Naive B cell (primary cell): ENCODE measurements around the gene SLIT1. TPM values are rescaled to one million over a fixed set of nuclear protein-coding genes. Genes with fewer than 3 reads are reported as not detected.

Experiments
- ATAC-seq, 2 donors: fragments of 150-1000 bp; cut with Tn5 transposase; 2 replicates each; pipeline ENCODE4 v1.10.0; 2021; ENCODE audit warnings: low read depth in 2 of 2, mild to moderate bottlenecking in 2 of 2, moderate library complexity in 2 of 2
- DNase-seq: peaks from one replicate; pipeline ENCODE4 v3.0.0; 2022
- H3K27ac Mint-ChIP-seq, 6 donors: one replicate each; pipeline ENCODE4 v1.8.0; 2020 to 2022; ENCODE audit warnings: mild to moderate bottlenecking in 6 of 6, mixed read lengths in 6 of 6, moderate library complexity in 5 of 6, inconsistent platforms in 2 of 6
- H3K27me3 Mint-ChIP-seq, 3 donors: one replicate each; pipeline ENCODE4 v1.8.0; 2021 to 2022; ENCODE audit warnings: mixed read lengths in 3 of 3, mild to moderate bottlenecking in 1 of 3
- H3K36me3 Mint-ChIP-seq, 2 donors: one replicate each; pipeline ENCODE4 v1.8.0; 2020 to 2022; ENCODE audit warnings: mixed read lengths in 2 of 2, inconsistent platforms in 1 of 2, mild to moderate bottlenecking in 1 of 2
- H3K4me1 Mint-ChIP-seq, 3 donors: one replicate each; pipeline ENCODE4 v1.8.0; 2020 to 2022; ENCODE audit warnings: mixed read lengths in 3 of 3, inconsistent platforms in 1 of 3, mild to moderate bottlenecking in 1 of 3, moderate library complexity in 1 of 3
- H3K4me3 Mint-ChIP-seq, 8 donors: one replicate each; pipeline ENCODE4 v1.8.0; 2020 to 2022; ENCODE audit warnings: mild to moderate bottlenecking in 8 of 8, mixed read lengths in 8 of 8, moderate library complexity in 8 of 8, inconsistent platforms in 2 of 8
- H3K9me3 Mint-ChIP-seq, 7 donors: one replicate each; pipeline ENCODE4 v1.8.0; 2020 to 2022; ENCODE audit warnings: mixed read lengths in 7 of 7, mild to moderate bottlenecking in 5 of 7, inconsistent platforms in 2 of 7, moderate library complexity in 1 of 7
- polyA plus RNA-seq, 6 donors: library from polyadenylated mRNA; unstranded; fragments of 300-500 nt; fragmentation: Illumina TruSeq; gene quantifications; one replicate each; pipeline ENCODE4 v1.2.3, GENCODE V29; 2021; ENCODE audit warnings: low read depth in 6 of 6

SLIT1 gene
- polyA plus RNA-seq, 6 donors from 2014 or later, result 0.07 to 0.08 TPM; not detected in 4

DNA sequence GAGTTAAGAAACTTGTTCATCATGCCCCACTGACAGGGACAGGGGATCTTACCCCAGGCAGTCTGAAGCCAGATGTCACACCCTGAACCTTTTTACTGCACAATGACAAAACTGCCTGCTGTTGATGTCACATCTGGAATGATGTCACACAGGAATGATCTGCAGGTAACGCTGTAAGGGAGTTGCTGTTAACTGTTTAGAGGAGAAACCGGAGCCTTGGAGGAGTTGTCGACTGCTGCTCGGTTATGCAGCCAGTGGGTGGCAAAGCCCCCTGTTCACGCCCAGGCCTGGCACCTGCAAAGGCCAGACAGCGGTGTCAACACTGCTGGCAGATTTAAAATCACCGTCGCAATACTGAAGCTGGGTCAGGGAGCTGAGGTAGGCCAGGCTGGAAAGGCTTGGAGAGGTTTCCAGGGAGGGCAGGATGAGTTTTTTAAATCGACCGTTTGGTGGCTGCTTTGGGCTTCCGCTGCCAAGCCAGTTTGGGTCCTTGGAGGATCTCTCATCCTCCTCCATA lies 10.0 kb upstream of the SLIT1 start:
- Mint-ChIP-seq H3K27ac (peak overlapping the region in 2 of 6 donors; percentile 1 to 56), H3K36me3 (no peaks in the 10 kb centered on the region), H3K4me1 (peaks cover 16 to 31% (median 29%) of the 10 kb centered on the region in 3 donors), H3K27me3 (peaks cover 35 to 52% (median 46%) of the 10 kb centered on the region in 3 donors), H3K9me3 (peaks cover 0 to 4% (median 0%) of the 10 kb centered on the region in 7 donors), H3K4me3 (peak overlapping the region; percentile 75 to 92 (median 87))
- no peak for DNase-seq
- no peak for ATAC-seq

DNA sequence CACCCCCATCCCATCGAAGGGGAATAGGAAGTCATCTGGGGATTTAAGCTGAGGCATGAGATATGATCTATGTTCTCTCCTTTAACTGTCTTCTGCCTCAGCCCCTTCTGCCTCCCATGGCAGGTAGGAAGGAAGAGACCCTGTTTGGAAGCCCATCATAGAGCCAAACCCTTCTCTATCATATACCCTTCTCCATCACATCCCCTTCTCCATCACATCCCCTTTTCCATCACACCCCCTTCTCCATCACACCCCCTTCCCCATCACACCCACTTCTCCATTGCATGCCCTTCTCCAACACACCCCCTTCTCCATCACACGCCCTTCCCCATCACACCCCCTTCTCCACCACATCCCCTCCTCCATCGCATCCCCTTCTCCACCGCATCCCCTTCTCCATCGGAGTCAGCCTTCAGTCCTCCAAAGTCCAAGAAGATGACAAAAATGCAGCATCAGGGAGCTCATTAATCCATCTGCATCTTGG lies 7.2 kb upstream of the SLIT1 start:
- ATAC-seq (no peak), DNase-seq (no peak)
- Mint-ChIP-seq H3K4me3 (peak overlapping the region in 1 of 8 donors; percentile 10), H3K27me3 (peaks cover 52 to 68% (median 63%) of the 10 kb centered on the region in 3 donors), H3K9me3 (peaks cover 0 to 3% (median 0%) of the 10 kb centered on the region in 7 donors), H3K4me1 (peaks cover 9 to 12% (median 11%) of the 10 kb centered on the region in 3 donors), H3K36me3 (no peaks in the 10 kb centered on the region), H3K27ac (no peak overlapping the region)

DNA sequence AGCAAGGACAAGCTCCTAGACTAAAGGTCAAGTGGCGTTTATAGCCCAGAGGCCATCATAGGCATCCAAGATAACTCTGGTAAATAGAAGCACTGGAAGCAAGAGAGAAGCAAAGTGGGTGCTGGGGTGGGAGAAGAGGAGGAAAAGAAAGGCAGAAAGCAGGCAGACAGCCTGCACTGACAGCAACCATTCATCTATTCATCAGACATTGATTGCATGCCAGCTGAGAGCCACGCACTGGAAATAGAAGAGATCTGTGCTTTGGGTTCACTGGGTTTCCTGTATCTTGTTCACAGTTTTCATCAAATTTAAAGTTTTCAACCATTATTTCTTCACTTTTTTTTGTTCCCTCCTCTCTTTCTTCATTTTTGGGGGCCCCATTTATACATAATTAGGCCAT lies 4.7 kb upstream of the SLIT1 start:
- no peak for ATAC-seq
- peaks cover 63 to 78% (median 69%) of the 10 kb centered on the region in 3 donors for H3K27me3 Mint-ChIP-seq
- H3K4me3 Mint-ChIP-seq, result no peak overlapping the region
- H3K36me3 Mint-ChIP-seq, result no peaks in the 10 kb centered on the region
- H3K9me3 Mint-ChIP-seq, result peaks cover 0 to 3% (median 0%) of the 10 kb centered on the region in 7 donors
- H3K4me1 Mint-ChIP-seq, result peaks cover 4 to 8% (median 7%) of the 10 kb centered on the region in 3 donors
- no peak overlapping the region for H3K27ac Mint-ChIP-seq
- no peak for DNase-seq

DNA sequence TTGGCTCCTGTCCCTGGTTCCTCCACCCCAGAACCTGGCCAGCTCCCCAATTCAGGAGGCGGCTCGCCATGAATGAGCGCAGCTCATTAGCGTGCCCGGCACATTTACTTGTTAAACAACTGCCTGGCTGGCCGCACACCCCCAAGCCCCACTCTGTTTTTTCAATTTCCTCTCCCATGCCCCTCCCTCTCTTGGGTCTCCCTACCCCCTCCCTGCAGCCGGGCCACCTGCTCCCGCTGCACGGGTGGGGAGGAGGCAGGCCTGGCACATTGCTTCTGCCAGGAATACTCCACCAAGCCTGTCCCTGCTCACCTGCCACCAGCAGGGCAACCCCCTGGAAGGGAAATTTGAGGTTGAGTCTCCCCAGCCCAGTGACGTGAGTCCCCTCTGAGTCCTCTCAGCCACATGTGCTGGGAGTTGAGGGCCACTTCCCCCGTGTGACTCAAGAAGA lies 2.5 kb upstream of the SLIT1 start:
- Mint-ChIP-seq H3K4me1 (peaks cover 12 to 16% (median 14%) of the 10 kb centered on the region in 3 donors), H3K36me3 (peaks cover 0 to 8% of the 10 kb centered on the region in 2 donors), H3K4me3 (no peak overlapping the region), H3K9me3 (peaks cover 0 to 3% (median 1%) of the 10 kb centered on the region in 7 donors), H3K27me3 (peaks cover 68 to 83% (median 83%) of the 10 kb centered on the region in 3 donors), H3K27ac (no peak overlapping the region)
- DNase-seq (no peak), ATAC-seq (no peak)

DNA sequence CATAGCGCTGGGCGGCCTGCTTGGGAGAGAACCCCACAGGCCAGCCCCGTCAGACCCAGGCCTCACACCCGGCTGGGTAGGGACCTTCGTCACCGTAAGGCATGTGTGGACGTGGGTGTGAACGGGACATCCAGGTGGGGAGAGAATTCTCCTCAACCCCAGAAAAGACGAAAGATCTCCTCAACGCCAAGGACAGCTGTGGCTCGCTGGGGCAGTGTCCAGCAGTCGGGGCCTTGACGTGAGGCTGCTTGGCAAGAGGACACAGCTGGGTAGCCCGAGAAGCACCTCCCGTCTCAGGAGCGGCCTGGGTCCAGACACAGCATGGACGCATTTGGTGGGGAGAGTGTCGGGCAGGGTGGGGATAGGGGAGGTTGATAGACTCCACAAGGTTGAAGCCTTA lies 1.2 kb upstream of the SLIT1 start:
- H3K4me3 Mint-ChIP-seq, result peak overlapping the region in 1 of 8 donors; percentile 20
- H3K36me3 Mint-ChIP-seq, result peaks cover 0 to 8% of the 10 kb centered on the region in 2 donors
- H3K27ac Mint-ChIP-seq, result no peak overlapping the region
- no peak for ATAC-seq
- H3K4me1 Mint-ChIP-seq, result peaks cover 12 to 16% (median 14%) of the 10 kb centered on the region in 3 donors
- H3K27me3 Mint-ChIP-seq, result peaks cover 64 to 83% (median 79%) of the 10 kb centered on the region in 3 donors
- peaks cover 0 to 3% (median 0%) of the 10 kb centered on the region in 7 donors for H3K9me3 Mint-ChIP-seq
- DNase-seq, result no peak

DNA sequence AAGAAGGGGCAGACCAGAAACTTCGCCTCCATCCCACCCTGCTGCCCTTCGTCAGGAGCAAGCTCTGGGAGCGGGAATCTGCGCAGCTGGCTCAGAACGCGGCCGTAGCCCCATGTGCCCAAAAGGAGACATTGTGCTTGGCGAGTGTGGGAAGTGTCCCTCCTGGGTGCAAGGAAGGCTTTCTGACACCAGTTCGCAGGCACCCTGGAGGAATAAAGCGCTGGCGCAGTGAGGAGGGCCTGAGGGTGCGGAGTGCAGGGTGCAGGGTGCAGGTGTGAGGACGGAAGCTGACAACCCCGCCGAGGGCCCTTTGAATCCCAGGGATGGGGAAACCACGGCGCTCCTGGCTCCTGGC lies 811 bp downstream of the SLIT1 start:
- ATAC-seq (no peak), DNase-seq (no peak)
- Mint-ChIP-seq H3K27ac (no peak overlapping the region), H3K9me3 (peaks cover 0 to 2% (median 0%) of the 10 kb centered on the region in 7 donors), H3K36me3 (peaks cover 0 to 8% of the 10 kb centered on the region in 2 donors), H3K27me3 (peaks cover 54 to 88% (median 81%) of the 10 kb centered on the region in 3 donors), H3K4me1 (peaks cover 12 to 16% (median 14%) of the 10 kb centered on the region in 3 donors), H3K4me3 (peak overlapping the region in 6 of 8 donors; percentile 29 to 79 (median 60))

DNA sequence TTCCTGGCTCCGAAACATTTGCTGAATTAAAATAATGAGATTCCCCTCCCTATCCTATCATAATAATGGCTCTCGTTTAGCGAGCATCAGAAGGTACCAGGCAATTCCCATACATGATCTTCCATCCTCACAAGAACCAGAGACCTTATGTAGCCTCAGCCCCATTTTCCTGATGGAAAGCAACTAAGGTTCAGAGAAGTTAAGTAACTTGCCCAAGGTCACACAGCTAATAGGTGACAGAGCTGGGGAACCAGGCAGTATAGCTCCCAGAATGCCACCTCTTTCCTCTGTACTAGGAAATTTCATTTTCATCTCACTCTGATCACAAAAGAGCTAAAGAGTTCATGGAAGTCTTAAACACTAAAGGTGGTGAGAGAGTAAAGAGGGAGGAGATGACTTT lies 2.4 kb downstream of the SLIT1 start:
- DNase-seq, result no peak
- H3K36me3 Mint-ChIP-seq, result peaks cover 0 to 8% of the 10 kb centered on the region in 2 donors
- no peak for ATAC-seq
- peaks cover 12 to 16% (median 14%) of the 10 kb centered on the region in 3 donors for H3K4me1 Mint-ChIP-seq
- no peak overlapping the region for H3K4me3 Mint-ChIP-seq
- peaks cover 0 to 2% (median 0%) of the 10 kb centered on the region in 7 donors for H3K9me3 Mint-ChIP-seq
- no peak overlapping the region for H3K27ac Mint-ChIP-seq
- H3K27me3 Mint-ChIP-seq, result peaks cover 44 to 78% (median 65%) of the 10 kb centered on the region in 3 donors

DNA sequence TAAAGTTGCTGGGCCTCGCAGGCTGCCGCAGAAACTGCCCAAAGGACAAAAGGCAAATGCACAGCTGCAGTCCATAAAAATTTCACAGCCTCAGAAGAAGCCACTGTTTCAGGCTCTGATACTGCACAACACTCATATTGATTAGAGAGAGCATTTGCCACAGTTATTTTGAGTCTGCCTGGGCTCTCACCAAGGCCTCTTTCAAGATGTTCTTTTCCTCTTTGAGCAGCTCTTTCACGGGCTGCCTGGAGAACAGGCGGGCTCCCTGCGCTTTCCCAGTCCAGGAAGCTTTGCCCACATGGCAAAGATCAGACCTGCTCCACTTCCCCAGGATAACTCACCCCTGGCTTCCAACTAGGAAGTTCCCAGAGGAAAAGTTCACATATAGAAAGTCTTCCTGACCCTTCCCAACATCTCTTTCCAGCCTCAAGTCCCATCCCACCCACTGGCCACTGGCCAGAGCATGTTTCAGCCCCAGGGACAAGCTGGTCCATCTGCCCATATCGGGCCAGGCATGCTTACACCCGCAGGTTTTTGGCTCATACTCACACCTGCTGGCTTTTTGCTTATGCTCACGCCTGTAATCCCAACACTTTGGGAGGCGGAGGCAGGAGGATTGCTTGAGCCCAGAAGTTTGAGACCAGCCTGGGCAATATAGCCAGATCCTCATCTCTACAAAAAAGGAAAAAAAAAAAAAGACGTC lies 3.3 kb downstream of the SLIT1 start:
- no peak overlapping the region for H3K27ac Mint-ChIP-seq
- peaks cover 42 to 70% (median 56%) of the 10 kb centered on the region in 3 donors for H3K27me3 Mint-ChIP-seq

DNA sequence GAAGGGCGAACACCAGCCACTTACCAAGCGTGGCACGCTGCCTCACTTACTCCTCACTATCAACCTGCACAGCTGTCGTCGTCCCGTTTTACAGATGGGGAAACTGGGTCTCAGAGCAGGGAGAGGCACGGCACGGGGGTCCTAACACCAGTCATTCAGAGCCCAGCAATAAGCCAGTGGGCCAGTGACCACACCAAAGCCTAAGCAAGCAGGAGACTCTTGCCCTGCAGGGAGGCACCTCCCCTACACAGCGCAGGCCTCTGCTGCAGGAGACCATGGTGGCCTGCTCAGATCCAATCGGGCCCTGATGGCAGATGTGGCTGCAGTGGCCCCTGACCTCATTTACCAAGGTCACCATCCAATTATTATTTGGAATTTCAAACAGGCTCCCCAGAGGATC lies 4.8 kb downstream of the SLIT1 start:
- H3K4me1 Mint-ChIP-seq, result peaks cover 8 to 9% (median 8%) of the 10 kb centered on the region in 3 donors
- H3K4me3 Mint-ChIP-seq, result no peak overlapping the region
- peaks cover 0 to 2% (median 0%) of the 10 kb centered on the region in 7 donors for H3K9me3 Mint-ChIP-seq
- H3K27ac Mint-ChIP-seq, result no peak overlapping the region
- ATAC-seq (no peak), DNase-seq (no peak)
- peaks cover 30 to 55% (median 42%) of the 10 kb centered on the region in 3 donors for H3K27me3 Mint-ChIP-seq
- peaks cover 0 to 8% of the 10 kb centered on the region in 2 donors for H3K36me3 Mint-ChIP-seq

More for the DNA sequence above, 3.3 kb downstream of the SLIT1 start:
- Mint-ChIP-seq H3K4me1 (peaks cover 12 to 16% (median 14%) of the 10 kb centered on the region in 3 donors), H3K9me3 (peaks cover 0 to 2% (median 0%) of the 10 kb centered on the region in 7 donors), H3K4me3 (no peak overlapping the region), H3K36me3 (peaks cover 0 to 8% of the 10 kb centered on the region in 2 donors)
- DNase-seq (no peak), ATAC-seq (no peak)

DNA sequence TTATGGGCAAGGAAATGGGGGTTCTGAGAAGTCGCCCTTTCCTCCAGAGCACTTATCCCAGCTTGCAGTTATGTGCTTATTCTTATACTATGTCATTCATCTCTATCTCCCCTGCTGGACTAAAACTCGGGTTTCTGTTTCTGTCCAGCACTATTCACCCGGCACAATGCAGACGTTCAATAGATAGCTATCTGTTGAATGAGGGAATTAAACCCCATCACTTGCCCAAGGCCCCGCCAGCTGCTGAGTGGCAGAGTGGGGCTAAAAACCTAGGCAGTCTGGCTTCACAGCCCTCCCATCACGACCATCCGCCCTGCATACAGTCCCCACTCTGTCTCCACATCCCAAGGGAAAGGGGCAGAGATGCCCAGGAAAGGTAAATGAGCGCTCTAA lies 5.4 kb downstream of the SLIT1 start:
- no peak overlapping the region for H3K4me3 Mint-ChIP-seq
- H3K4me1 Mint-ChIP-seq, result peaks cover 8 to 9% (median 8%) of the 10 kb centered on the region in 3 donors
- no peak for DNase-seq
- H3K9me3 Mint-ChIP-seq, result peaks cover 0 to 2% (median 0%) of the 10 kb centered on the region in 7 donors
- peaks cover 0 to 8% of the 10 kb centered on the region in 2 donors for H3K36me3 Mint-ChIP-seq
- peaks cover 30 to 53% (median 47%) of the 10 kb centered on the region in 3 donors for H3K27me3 Mint-ChIP-seq
- no peak for ATAC-seq
- no peak overlapping the region for H3K27ac Mint-ChIP-seq

DNA sequence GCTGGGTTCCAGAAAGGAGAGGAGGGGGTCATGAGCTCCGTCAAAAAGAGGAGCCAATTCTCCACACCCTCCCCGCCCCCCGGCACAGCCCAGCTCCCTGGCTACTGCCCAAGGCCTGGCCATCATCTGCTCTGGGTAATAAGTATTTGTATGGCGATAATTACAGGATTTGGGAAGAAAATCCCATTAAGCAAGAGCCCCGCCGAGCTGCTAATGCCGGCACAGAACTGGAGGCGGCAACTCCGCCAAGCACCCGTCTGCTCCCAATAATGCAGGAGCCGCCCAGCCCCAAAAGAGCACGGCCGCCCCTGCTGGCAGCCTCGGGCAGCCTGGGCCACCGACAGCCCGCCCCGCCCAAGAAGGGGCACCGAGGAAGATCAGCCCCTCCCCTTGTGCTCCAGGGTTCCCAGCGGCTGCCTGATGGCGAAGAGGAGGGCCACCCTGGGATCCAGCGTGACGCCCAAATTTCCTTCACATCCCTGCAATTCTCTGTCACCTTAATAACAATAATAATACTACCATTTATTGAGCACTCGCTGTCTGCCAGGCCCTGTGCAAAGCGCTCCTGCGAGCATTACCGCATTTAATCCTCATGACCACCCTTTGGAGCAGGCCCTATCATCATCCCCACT lies 5.9 kb downstream of the SLIT1 start:
- peaks cover 0 to 2% (median 0%) of the 10 kb centered on the region in 7 donors for H3K9me3 Mint-ChIP-seq
- peaks cover 0 to 5% of the 10 kb centered on the region in 2 donors for H3K36me3 Mint-ChIP-seq
- H3K4me1 Mint-ChIP-seq, result peaks cover 4 to 7% (median 5%) of the 10 kb centered on the region in 3 donors
- ATAC-seq (no peak), DNase-seq (no peak)
- no peak overlapping the region for H3K4me3 Mint-ChIP-seq
- no peak overlapping the region for H3K27ac Mint-ChIP-seq
- peaks cover 29 to 48% (median 43%) of the 10 kb centered on the region in 3 donors for H3K27me3 Mint-ChIP-seq

DNA sequence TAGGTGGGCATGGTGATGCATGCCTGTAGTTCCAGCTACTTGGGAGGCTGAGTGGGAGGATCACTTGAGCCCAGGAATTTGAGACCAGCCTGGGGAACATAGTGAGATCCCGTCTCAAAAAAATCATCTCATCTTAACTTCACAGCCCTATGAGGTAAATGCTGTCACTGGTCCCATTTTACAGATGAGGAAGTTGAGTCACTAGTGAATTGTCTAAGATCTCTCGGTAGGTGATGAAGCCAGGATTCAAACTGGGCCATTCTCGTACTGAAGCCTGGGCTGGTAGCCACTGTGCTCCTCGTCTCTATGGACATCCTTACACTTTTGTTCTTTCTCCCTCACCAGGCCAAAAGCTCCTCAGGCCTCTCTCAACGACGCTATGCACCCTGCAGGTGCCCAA lies 6.4 kb downstream of the SLIT1 start:
- Mint-ChIP-seq H3K27ac (no peak overlapping the region), H3K27me3 (peaks cover 24 to 42% (median 38%) of the 10 kb centered on the region in 3 donors), H3K36me3 (no peaks in the 10 kb centered on the region), H3K9me3 (peaks cover 0 to under 1% (median 0%) of the 10 kb centered on the region in 7 donors), H3K4me1 (peaks cover 0 to 1% (median 0%) of the 10 kb centered on the region in 3 donors), H3K4me3 (no peak overlapping the region)
- no peak for ATAC-seq
- no peak for DNase-seq

DNA sequence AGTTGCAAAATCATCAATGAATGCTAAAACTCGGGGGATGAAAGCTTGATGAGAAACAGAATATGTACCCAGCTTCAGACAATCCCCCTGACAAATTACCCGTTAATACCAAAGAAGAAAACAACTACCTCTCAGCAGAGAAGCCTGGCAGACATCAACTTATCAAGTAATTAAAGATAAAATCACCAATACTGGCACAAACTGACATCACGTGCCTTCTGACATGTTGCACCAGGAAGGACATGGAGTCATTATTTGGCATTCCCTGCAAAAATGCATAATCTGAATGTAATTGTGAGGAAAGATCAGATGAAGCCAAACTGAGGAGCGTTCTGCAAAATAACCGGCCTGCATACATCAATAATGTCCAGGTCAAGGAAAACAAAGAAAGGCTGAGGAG lies 7.7 kb downstream of the SLIT1 start:
- H3K27me3 Mint-ChIP-seq, result peaks cover 12 to 35% (median 31%) of the 10 kb centered on the region in 3 donors
- H3K4me3 Mint-ChIP-seq, result no peak overlapping the region
- DNase-seq (no peak), ATAC-seq (no peak)
- no peaks in the 10 kb centered on the region for H3K36me3 Mint-ChIP-seq
- no peaks in the 10 kb centered on the region for H3K9me3 Mint-ChIP-seq
- H3K27ac Mint-ChIP-seq, result no peak overlapping the region
- no peaks in the 10 kb centered on the region for H3K4me1 Mint-ChIP-seq
